Kidney tubule cell (primary cell): ENCODE measurements around the gene TMEM109.

Experiments
- DNase-seq: peaks from one replicate; pipeline ENCODE4 v3.0.0-alpha.2; 2018; ENCODE audit warnings: low spot score

The TMEM109 gene

GRCh38 chr11:60910281-60910687 lies 3.7 kb upstream of the TMEM109 start:
- DNase-seq = no peak

- DNase-seq = no peak
These were observed 3.1 kb upstream of the TMEM109 start for GRCh38 chr11:60910711-60911380.

GRCh38 chr11:60912223-60912850 lies 1.6 kb upstream of the TMEM109 start:
- DNase-seq = no peak

GRCh38 chr11:60912851-60913528 lies 968 bp upstream of the TMEM109 start:
- no peak for DNase-seq

GRCh38 chr11:60914633-60915247 lies 782 bp downstream of the TMEM109 start:
- DNase-seq = peak; percentile 45

- peak; percentile 86 for DNase-seq
These were observed 1.4 kb downstream of the TMEM109 start for GRCh38 chr11:60915248-60915914.

GRCh38 chr11:60916669-60917206 lies 2.8 kb downstream of the TMEM109 start:
- DNase-seq = no peak

- no peak for DNase-seq
These were observed 3.3 kb downstream of the TMEM109 start for GRCh38 chr11:60917267-60917666.

GRCh38 chr11:60918251-60918938 lies 4.4 kb downstream of the TMEM109 start:
- peak; percentile 86 for DNase-seq

- no peak for DNase-seq
These were observed 4.9 kb downstream of the TMEM109 start for GRCh38 chr11:60918939-60919265.

- peak; percentile 69 for DNase-seq
These were observed 5.4 kb downstream of the TMEM109 start for GRCh38 chr11:60919320-60919719.

GRCh38 chr11:60919956-60920355 lies 6.0 kb downstream of the TMEM109 start:
- no peak for DNase-seq

- no peak for DNase-seq
These were observed 7.3 kb downstream of the TMEM109 start for GRCh38 chr11:60921259-60921658.

GRCh38 chr11:60921777-60922335 lies 7.9 kb downstream of the TMEM109 start:
- DNase-seq = no peak

GRCh38 chr11:60922906-60923305 lies 8.9 kb downstream of the TMEM109 start:
- no peak for DNase-seq

- DNase-seq = no peak
These were observed 9.4 kb downstream of the TMEM109 start for GRCh38 chr11:60923326-60923725.

- no peak for DNase-seq
These were observed 9.8 kb downstream of the TMEM109 start for GRCh38 chr11:60923800-60924109.

GRCh38 chr11:60924110-60924905 lies 10.3 kb downstream of the TMEM109 start, which contains the start of gene TMEM132A:
Gene TMEM132A (plus strand): TSS chr11:60924460. CDS start chr11:60924634, 174 bp downstream.
- DNase-seq = peak; percentile 84

- DNase-seq = peak; percentile 12
These were observed 11.2 kb downstream of the TMEM109 start for GRCh38 chr11:60924906-60925853.
